Activated CD8-positive, alpha-beta memory T cell treated with anti-CD3 and anti-CD28 coated beads, Interleukin-2, amount 50 U/mL, for 1 hour (primary cell): ENCODE measurements around the gene CDH1.
"Not testable (repeated sequence)": the region's sequence is repeated elsewhere in the genome, so short reads cannot be mapped to it uniquely, and the experiment has no call there.

Experiments used
- DNase-seq: peaks from one replicate; pipeline ENCODE4 v3.0.0-alpha.2; 2020; ENCODE audit errors: extremely low read depth

The CDH1 gene

DNA sequence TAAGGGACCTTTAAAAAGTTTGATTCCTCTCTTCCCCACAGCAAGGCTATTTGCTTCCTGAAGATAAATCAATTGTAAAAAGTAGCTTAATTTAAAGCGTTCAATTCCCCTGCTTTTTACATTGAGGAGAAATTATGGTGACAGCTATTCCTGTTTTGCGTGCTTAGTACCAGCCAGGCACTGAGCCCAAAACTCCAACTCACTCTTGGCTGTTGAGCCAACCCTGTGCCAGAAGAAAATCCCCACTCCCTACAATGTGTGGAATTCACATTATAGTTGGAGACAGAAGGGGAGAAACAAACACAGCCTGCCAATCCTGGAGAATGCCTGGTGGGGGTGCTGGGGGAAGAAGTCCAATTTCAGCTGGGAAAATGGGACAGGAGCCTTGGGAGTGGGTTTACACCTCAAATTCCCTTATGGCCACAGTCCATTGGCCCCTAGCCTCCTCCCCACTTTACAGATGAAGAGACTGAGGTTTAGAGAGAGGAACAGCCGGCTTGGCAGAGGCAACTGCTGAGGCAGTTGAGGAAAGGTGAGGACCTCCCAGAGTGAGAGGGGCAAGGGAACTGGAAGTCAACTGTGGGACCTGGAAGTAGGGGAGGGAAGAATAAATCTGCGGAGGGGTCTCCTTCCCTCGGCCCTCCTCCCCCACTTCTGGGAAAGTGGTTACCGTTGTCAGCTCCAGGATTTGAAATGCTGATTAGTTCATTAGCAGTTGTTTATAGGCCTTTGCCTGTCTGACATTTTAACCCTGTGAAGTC is 26.1 kb downstream of the CDH1 start:
- no peak for DNase-seq

DNA sequence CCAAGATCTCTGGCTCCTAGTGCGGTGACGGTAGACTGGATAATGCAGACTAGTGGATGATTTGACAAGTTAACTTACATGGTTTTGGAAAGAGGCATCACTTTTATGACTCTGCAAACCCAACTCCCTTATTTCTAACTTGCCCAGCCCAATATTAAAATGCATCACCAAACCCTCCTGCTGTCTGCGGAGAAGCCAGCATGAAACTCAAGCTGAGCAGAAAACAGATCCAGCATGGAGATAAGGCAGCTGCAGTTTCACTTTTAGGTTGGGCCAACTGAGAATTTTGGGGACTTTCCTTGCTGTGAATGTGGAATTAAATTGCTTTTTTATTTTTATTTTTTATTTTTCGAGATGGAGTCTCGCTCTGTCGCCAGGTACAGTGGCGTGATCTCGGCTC is 27.8 kb downstream of the CDH1 start:
- no peak for DNase-seq

DNA sequence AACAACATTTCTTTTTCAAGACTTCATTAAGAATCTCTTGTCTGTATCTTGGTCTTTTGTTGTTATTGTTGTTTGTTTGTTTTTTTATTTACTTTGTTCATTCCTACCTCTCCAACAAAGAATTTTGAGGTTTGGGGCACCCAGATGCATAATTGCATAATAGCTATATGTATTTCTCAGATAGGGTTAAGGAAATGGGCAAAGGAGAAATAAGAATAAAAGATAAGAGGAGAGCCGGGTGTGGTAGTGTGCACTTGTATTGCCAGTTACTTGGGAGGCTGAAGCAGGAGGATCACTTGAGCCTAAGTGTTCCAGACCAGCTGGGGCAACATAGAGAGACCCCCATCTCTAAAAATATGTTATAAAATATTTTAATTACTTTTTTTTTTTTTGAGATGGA is 30.5 kb downstream of the CDH1 start:
- DNase-seq = no peak

DNA sequence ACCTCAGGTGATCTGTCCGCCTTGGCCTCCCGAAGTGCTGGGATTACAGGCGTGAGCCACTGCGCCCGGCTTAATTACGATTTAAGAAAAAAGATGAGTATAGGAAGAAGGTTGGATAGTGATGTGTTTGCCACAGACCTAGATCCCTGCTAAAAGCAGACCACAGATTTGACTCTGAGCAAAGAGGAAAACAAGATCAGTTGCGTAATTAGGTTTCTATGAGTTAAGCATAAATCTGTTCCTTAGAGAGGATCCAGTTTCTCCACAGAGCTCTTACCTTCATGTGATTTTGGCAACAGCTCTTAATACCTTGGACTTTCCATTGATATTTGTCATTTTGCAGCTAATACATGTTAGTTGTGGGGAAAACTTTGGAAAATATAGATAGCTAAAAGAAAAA is 31.1 kb downstream of the CDH1 start:
- no peak for DNase-seq

DNA sequence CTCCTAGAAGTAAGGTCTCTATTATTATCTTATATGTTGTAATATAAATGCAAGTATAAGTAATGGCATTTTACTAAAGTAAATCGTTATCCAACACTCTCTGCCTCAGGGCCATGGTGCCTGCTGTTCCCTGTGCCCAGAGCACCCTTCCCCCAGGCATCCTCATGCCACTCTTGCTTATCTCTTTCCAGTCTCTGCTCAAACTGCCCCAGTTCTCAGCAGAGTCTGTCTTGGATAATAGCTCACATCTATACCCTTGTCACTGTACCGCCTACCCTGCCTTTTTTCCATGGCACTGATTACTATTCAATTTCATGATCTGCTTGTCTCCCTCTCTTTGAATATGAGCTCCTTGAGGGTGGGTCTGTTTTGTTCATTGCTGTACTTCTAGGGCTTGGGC is 31.7 kb downstream of the CDH1 start:
- no peak for DNase-seq

DNA sequence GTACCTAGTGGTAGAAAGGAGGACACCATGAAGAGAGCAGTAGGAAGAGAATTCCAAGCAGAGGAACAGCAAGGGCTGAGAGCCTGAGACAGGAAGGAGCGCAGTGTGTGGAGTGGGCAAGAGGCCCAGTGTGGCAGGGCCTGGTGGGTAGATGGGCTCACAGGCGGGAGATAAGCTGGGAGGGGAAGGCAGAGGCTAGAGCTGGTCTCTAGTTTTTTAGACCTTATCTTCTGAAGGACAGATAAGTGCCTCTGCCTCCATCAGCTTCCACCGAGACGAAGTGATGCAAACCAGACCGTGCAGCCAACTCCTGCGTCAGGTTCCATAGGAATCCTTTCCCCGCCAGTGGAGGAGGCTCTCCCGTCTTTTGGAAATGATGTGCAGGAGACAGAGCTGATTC is 33.6 kb downstream of the CDH1 start:
- DNase-seq = no peak

DNA sequence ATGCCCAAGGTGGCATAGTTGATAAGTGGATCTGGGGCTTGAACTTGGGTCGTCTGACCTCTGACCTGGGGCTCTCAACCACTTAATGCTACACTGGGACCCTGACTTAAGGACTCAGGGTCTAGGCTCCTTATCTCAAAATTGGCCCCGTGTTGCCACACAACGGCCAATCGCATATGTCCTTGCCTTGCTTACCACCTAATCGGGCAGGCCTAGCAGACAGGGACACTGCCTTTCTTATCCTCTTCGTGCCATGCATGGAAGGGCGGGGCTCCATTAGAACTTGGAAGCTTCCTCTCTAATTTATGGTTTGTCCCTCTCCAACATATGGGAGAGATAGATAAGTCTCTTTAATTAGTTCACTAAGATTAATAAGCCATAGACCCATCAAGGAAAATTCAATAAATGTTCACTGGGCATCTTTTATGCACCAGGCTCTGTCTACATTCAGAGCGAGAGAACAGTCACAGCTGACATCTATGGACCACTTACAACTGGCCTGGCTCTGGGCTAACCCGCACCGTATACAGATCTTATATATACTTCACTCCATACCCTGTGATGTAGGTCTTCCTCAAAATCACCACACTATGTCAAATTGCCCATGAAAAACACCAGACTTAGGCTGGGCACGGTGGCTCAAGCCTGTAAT is 35.1 kb downstream of the CDH1 start:
- DNase-seq = no peak

DNA sequence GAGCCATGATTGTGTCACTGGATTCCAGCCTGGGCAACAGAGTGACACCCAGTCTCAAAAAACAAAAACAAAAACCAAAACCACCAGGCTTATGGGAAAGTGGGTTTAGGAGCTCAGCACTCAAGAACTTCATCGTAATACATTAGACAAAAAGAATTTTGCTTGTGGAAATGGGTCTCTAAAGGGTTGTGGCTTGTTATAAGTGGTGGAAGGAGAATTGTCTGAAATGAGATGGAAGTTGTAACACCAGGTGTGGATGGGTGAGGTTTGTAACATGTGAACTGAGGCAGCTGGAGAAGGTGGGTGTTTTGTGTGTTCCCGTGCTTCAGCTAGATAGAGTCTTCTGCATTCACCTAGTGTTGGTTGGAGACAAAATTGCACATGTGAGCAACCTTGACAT is 35.8 kb downstream of the CDH1 start:
- no peak for DNase-seq

DNA sequence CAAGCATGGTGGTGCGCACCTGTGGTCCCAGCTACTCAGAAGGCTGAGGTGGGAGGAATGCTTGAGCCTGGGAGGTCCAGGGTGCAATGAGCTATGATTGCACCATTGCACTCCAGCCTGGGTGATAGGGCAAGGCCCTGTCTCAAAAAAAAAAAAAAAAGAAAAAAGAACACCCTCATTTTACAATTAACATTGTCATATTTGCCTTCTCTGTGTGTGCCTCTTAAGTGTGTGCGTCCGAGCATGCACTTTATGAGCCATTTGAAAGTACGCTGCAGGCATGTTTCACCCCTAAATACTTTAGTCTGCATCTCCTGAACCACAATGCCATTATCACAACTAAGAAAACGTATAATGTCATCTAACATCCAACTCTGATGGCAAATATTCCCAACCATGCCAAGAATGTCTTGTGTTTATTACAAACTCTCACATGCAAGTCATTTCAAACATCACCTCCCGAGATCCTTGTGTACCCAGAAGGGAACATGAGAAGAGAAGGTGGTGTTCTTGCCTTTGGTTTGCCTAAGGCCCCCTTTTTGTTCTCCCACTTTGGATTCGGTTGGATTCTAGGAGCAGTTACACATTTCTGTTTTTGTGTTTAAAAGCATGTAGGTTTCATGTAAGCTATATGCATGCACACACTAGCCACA is 38.0 kb downstream of the CDH1 start:
- DNase-seq = no peak

DNA sequence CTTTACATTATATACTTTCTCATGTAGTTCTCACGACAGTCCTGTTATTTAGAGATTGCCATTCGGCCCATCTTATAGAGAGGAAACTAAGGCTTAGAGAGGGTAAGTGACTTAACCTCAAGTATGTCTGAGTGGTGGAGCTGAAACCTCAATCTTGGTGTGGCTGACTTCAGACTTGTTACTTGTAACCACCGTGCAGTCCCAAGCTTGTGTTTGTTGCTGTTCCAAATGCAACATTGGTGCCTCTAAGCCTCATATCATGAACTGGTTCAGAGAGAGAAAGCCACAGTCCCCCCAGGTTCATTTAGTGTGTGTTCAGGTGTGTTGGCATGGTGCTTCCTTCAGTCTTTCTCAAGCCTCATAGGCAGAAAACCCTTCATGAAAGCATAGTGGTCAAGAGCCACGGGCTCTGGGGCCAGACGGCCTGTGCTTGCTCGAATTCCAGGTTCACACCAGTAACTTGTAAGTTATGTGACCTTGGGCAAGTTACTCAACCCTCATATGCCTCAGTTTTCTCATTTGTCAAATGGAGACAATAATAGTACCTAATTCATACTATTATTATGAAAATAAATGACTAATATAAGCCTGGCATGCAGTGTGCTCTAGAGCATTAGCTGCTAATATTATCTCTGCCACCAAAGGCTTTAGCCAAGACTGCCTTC is 39.9 kb downstream of the CDH1 start:
- no peak for DNase-seq

DNA sequence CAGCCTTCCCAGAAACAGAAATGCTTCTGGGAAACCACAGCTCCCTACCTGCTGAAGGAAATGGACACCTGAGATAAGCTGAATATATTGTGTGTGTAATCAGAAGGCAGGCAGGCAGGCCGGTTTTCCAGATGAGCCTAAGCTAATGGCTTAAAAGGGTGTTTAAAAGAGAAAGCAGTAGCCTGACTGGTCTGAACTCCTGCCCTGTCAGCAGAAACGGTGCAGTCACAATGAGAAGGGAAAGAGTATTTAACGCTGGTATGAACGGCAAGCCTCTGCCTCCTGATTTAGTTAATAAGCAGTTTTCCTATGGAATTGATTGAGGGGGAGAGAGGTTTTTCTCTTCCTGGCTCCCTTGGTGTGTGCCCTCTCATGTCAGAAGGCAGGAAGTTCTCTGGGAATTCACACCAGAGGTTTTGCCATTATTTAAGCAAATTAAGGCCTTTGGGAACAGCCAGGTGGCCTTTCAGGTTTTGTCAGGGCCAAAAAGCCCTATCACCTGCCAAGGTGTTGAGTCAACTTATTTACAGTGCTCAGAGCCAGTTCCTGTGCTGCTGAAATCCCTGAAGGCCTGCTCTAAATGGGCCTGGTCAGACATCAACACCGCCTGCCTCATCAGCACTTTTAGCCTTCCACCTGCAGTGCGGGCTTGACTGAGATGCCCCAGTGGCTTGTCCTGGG is 41.6 kb downstream of the CDH1 start:
- no peak for DNase-seq

DNA sequence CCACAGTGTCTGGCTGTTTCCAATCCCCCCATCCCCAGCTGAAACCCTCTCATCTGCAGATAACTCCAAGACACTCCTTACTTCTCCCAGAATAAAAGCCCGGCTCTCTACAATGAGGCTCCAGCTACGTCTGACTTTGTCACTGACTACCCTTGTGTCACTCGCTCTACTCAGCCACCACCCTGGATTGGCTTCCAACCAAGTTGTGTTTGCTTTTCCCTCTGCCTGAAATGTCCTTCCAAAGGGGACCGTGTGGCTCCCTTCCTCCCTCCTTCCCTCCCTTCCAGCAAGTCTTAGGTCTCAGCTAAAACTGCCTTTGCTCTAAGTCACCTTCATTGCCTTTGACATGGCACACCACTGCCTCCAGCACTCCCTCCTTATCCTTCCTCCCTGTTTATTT is 42.8 kb downstream of the CDH1 start:
- DNase-seq = no peak

DNA sequence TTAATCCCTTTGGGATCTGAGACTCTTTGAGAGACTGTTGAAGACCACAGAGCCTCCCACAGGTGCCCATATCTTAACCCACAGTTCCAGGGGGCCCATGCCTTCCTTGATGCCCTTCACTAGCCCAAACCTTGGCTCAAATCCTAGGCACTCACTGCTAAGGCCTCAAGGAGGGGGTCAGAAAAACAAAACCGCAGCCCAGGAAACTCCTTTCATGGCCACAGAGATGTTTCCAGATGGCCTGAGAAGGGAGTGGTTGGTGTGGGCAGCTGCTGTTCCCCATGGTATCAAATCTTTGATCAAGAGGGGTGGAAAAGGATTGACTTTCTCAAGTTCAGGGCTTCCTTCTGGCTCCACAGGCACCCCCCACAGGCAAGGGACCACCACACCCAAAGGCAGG is 44.7 kb downstream of the CDH1 start:
- no peak for DNase-seq

DNA sequence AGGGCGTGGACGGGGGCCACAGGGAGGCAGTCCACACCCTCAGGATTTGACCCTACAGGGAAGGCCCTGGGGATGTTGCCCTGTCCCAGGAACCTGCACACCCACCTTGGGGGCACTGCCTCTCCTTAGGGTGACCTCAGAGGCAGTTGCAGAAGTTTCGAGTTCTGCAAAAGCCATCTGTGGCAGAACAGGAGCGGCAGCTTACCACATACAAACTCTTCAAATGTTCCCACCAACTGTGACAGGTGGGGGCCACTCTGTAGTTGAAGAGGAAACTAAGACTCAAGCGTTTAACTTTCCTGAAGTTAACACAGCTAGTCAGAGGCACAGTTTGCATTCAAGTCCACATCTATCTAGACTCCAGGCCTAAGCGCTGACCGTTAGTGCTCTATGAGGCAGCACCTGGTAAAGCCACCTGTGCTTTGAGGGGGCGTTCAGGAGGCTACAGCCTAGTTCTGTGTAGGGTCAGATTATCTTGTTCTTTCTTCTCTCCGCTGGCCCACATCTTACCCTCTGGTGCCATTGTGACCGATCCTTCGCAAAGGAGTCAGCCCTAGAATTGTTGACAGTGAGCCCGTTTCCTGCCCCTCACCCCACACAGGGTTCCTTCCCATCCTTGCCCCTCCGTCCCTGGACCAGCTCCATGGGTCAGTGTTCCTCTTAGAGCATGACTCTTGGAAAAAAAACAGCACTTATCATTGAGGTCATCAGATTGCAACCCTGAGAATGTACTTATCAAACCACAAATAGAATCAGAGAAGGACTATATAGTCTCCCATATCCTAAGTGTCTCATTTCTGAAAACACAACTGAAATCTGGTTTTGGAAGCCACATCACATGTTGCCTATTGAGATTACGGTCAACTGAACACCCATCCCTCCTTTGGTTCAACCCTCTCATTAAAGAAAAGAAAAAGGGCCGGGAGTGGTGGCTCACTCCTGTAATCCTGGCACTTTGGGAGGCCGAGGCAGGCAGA is 45.4 kb downstream of the CDH1 start:
- no peak for DNase-seq

DNA sequence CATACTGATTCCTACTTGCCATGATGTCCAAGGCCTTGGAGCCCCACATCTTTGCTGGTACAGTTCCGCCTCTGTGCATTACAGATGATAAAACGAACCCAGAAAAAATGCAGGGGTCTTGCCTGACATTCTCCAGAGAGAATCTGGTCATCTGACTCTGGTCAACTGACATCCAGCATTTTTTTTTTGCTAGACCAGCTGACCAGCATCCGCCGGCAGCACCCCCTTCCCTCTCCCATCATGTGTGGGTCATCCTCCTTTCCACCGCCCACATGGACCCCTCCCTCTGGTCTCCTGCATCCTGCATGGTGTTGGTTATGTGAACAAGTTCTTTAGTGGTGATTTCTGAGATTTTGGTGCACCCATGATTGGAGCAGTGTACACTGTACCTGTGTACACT is 47.1 kb downstream of the CDH1 start:
- DNase-seq = no peak

DNA sequence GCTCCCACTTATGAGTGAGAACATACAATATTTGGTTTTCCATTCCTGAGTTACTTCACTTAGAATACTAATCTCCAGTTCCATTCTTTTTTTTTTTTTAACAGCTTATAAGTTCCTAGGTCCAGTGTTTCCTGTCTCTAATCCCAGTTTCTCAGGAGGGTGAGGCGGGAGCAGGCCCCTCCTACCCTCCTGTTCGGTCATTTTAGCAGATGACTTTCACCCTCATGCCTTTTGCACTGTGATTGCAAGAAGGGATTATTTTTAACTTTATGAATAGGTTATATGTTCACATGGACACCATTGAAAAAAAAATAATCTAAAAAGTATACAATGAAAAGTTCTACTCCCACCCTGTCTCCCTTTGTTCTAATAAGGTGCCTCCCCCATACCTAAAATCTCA is 47.6 kb downstream of the CDH1 start:
- DNase-seq = no peak

DNA sequence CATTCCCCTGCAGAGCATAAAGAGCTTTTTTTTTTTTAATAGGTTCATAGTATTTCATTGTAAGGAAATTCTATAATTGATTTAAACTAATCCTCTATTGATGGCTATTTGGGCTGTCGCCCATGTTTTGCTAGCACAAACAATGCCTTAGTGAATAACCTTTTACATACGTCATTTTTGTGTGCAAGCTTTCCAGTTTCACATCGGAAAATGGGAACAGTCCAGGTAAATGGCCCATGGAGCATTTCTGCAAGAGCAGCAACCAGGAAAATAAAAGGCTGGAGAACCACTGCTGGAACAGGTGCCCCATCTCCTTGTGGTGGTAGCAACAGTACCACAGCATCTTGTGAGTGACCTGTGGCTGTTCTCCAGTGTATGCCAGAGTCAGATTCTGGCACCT is 48.6 kb downstream of the CDH1 start:
- no peak for DNase-seq

DNA sequence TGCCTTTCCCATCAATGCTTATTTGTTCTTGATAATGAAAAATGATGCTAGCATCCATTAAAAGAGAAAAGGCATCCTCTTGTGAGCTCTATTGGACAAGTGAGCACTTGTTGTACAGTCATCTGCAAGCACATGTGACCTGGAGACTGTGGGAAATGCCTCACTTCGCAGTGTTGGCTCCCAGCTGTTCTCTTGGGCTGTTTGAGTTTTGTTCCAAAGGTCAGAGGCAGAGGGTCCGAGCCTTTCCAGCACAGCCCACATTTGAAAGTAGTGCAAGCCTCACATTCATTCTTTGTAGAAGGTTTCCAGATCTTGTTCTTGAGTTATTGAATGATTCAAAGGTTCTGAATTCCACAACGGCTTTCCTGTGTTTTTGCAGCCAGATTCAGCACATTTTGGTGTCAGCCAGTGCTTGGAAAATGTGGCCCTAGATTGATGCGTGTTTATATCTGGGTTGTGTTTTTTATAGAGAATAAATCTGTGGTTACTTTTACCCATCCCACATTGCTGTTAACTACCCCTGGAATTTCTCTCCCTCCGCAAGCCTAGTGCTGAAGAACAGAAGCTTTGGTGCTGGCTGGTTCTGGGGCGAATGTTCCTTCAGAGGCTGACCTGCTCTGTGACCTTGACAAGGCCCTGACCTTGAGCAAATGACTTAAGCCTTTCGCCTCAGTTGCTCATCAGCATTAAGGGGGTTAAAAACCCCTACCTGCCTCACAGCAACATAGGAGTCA is 49.8 kb downstream of the CDH1 start:
- no peak for DNase-seq

DNA sequence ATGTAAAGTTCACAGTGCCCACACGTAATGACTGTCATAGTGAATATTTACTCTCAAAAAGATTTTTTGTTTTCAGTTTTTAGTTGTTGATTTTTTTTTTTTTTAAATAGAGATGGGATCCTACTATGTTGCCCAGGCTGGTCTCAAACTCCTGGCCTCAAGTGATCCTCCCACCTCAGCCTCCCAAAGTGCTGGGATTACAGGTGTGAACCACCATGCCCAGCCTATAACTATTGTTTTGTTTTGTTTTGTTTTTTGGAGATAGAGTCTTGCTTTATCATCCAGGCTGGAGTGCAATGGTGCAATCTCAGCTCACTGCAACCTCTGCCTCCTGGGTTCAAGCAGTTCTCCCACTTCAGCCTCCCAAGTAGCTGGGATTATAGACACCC is 50.3 kb downstream of the CDH1 start:
- DNase-seq = not testable (repeated sequence)

DNA sequence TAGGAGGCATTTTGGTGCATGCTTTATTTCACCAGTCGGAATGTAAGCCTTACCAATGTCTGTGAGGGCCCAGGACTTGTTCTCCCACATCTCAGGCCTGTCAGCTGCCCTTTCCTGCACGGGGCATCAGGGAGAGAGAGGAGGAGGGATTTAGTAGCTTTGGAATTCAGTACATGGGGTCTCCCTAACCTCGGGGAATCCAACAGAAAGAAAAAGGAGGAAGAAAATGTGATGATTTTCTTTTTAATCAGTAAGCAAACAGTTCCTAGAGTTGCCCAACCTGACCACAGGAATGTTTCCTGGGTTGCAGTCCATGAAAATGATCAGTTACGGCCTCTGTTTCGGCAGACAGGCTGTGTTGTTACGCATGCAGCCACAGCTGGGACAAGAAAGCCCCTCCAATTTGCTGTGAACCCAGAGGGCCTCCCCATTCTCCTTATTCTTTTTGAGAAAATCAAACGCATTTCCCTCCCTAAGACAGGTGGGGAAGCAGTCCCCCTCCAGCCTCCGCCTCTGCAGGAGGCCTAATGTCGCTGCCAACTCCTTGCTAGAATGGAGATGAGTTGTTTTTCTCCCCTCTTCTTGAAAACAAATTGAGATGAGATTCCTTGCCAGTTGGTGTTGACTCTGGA is 53.2 kb downstream of the CDH1 start:
- no peak for DNase-seq
